Calu3 (cell line): ENCODE data around the gene PHETA1. TPM values are rescaled to one million over a fixed set of nuclear protein-coding genes. Genes with fewer than 3 reads are reported as not detected.

ENCODE experiments used
- BruUV-seq: library from RNA; stranded (reverse); fragments of 400-500 nt; replicated peaks from 2 replicates; lab custom pipeline; 2021; lab: Mats Ljungman, UMichigan
- CTCF ChIA-PET: fragments of 300-600 bp; sonication (Branson Sonifier 250); formaldehyde crosslinking; loops from one replicate; lab custom pipeline; 2022; ENCODE audit warnings: antibody characterized with exemption; lab: Charles Lee
- DNase-seq: peaks from one replicate; pipeline ENCODE4 v3.0.0; 2022
- H3K27ac Mint-ChIP-seq: one replicate; pipeline ENCODE4 v1.8.0; 2022; ENCODE audit warnings: mixed read lengths; ENCODE audit not compliant: unreplicated experiment
- H3K27me3 Mint-ChIP-seq: one replicate; pipeline ENCODE4 v1.8.0; 2022; ENCODE audit warnings: mixed read lengths; ENCODE audit not compliant: unreplicated experiment
- H3K36me3 Mint-ChIP-seq: one replicate; pipeline ENCODE4 v1.8.0; 2022; ENCODE audit warnings: mild to moderate bottlenecking, moderate library complexity, mixed read lengths; ENCODE audit not compliant: insufficient read depth, unreplicated experiment
- H3K4me1 Mint-ChIP-seq: one replicate; pipeline ENCODE4 v1.8.0; 2022; ENCODE audit warnings: mild to moderate bottlenecking, low read depth, mixed read lengths; ENCODE audit not compliant: unreplicated experiment
- H3K4me3 Mint-ChIP-seq: one replicate; pipeline ENCODE4 v1.8.0; 2022; ENCODE audit warnings: mild to moderate bottlenecking, low read depth, moderate library complexity, mixed read lengths; ENCODE audit not compliant: unreplicated experiment
- H3K9me3 Mint-ChIP-seq: one replicate; pipeline ENCODE4 v1.8.0; 2022; ENCODE audit warnings: low read depth, mixed read lengths; ENCODE audit not compliant: unreplicated experiment
- CTCF ChIP-seq: fragments of 200-600 bp; IDR thresholded peaks from one replicate; pipeline ENCODE4 v1.8.0; 2022; ENCODE audit warnings: antibody characterized with exemption; ENCODE audit not compliant: unreplicated experiment
- intact Hi-C: fragments of 100-400 bp; cut with micrococcal nuclease; formaldehyde crosslinking; loops from one replicate; pipeline ENCODE4 v1.10.0; 2022; ENCODE audit not compliant: unreplicated experiment
- total RNA-seq: library from RNA; stranded (reverse); gene quantifications from 2 replicates; pipeline ENCODE4 v1.2.3, GENCODE V29; 2022

Gene PHETA1
- total RNA-seq, 1 experiment from 2014 or later, result 20.7 TPM

GRCh38 chr12:111414711-111415252, 45.9 kb upstream of the PHETA1 start:
- Mint-ChIP-seq H3K9me3 (no peaks in the 10 kb centered on the region), H3K4me1 (peaks cover 31% of the 10 kb centered on the region), H3K27ac (no peak overlapping the region), H3K27me3 (no peaks in the 10 kb centered on the region), H3K4me3 (no peak overlapping the region), H3K36me3 (peaks cover 10% of the 10 kb centered on the region)
- intact Hi-C loops, result no loop called here
- no peak for TF ChIP-seq CTCF
- no peak for DNase-seq
- CTCF ChIA-PET, result no interaction called here
- BruUV-seq, result no TSS peak

- intact Hi-C loops, result no loop called here
- Mint-ChIP-seq H3K4me3 (no peak overlapping the region), H3K4me1 (peaks cover 42% of the 10 kb centered on the region), H3K27ac (peak overlapping the region; percentile 9), H3K9me3 (no peaks in the 10 kb centered on the region), H3K36me3 (peaks cover 5% of the 10 kb centered on the region), H3K27me3 (no peaks in the 10 kb centered on the region)
- no TSS peak for BruUV-seq
- CTCF ChIA-PET, result interaction anchor here (0.6 to 1.1 kb wide), 3 partner anchors 16 to 324 kb away, joined by 4 read pairs; no protein-coding TSS in a partner anchor
- no peak for DNase-seq
- TF ChIP-seq CTCF, result no peak
Observed at GRCh38 chr12:111413442-111414086, 44.7 kb upstream of the PHETA1 start.

GRCh38 chr12:111412830-111413441, 44.0 kb upstream of the PHETA1 start:
- Mint-ChIP-seq H3K27ac (peak overlapping the region; percentile 9), H3K4me3 (no peak overlapping the region), H3K36me3 (peaks cover 5% of the 10 kb centered on the region), H3K4me1 (peaks cover 48% of the 10 kb centered on the region), H3K9me3 (no peaks in the 10 kb centered on the region), H3K27me3 (no peaks in the 10 kb centered on the region)
- TF ChIP-seq CTCF, result no peak
- DNase-seq, result no peak
- CTCF ChIA-PET, result interaction anchor here (0.6 to 1.1 kb wide), 2 partner anchors 16 to 325 kb away, joined by 4 read pairs; no protein-coding TSS in a partner anchor
- BruUV-seq, result no TSS peak
- intact Hi-C loops, result no loop called here

GRCh38 chr12:111412007-111412829, 43.3 kb upstream of the PHETA1 start:
- no peak overlapping the region for H3K4me3 Mint-ChIP-seq
- H3K9me3 Mint-ChIP-seq, result no peaks in the 10 kb centered on the region
- no peaks in the 10 kb centered on the region for H3K27me3 Mint-ChIP-seq
- H3K36me3 Mint-ChIP-seq, result peaks cover 12% of the 10 kb centered on the region
- CTCF ChIA-PET, result interaction anchor here (0.6 kb wide), 1 partner anchor 40 kb away, joined by 3 read pairs; no protein-coding TSS in a partner anchor
- no peak for TF ChIP-seq CTCF
- H3K4me1 Mint-ChIP-seq, result peaks cover 55% of the 10 kb centered on the region
- intact Hi-C loops, result no loop called here
- H3K27ac Mint-ChIP-seq, result peak overlapping the region; percentile 9
- no peak for DNase-seq
- BruUV-seq, result no TSS peak
